ENCODE data around the gene NSUN7.
"Not testable (repeated sequence)": the region's sequence is repeated elsewhere in the genome, so short reads cannot be mapped to it uniquely, and the experiment has no call there.

Gene NSUN7

GRCh38 chr4:40749717-40750460, at the start of gene NSUN7:
Gene NSUN7 (plus strand): TSS chr4:40749955. CDS start chr4:40750694, 739 bp downstream.
- in situ Hi-C loops (cut with HindIII; ENCODE audit: low sequenced_read_pairs): no loop called here
- no peak for TF ChIP-seq CTCF (IDR thresholded peaks at IDR 0.05; ENCODE audit: low read depth, low read length)
- DNase-seq (ENCODE audit: low read depth, low spot score): peak; percentile 41
- peak within 1 kb of the TSS; percentile 52 for H3K4me3 ChIP-seq (ENCODE audit: low read depth, low read length)

DNA sequence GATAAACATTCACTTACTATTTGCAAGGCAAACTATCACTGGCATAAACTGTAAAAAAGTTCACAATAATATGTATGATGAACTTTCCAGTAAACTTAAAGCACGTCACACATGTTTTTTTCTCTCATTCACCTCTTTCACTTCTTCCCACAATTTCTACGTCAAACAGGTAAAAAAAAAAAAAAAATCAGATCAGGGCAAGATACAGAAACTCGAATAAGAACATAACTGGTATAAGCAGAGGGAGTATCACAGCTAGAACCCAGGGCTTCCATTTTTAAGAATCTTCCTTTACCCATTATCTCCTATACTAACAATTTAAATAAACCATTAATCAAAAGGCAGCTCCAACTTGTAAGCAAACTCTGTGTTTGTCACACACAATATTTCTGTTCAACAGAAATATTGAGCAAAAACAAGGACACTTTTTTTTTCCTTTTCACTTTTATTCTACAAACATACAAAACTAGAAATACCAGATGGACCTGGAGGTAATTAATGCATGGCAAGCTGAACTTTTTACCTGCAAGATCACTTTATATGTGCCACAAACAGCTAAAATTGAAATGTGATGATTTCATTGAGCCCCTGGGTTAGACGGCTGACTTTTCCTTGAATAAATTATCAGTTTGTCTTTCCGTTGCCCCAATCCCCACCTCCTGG, 47.5 kb upstream of the NSUN7 start:
- no peak for TF ChIP-seq CTCF (IDR thresholded peaks at IDR 0.05; ENCODE audit: low read depth, low read length)
- H3K4me3 ChIP-seq (ENCODE audit: low read depth, low read length): no peak overlapping the region
- in situ Hi-C loops (cut with HindIII; ENCODE audit: low sequenced_read_pairs): no loop called here
- no peak for DNase-seq (ENCODE audit: low read depth, low spot score)

DNA sequence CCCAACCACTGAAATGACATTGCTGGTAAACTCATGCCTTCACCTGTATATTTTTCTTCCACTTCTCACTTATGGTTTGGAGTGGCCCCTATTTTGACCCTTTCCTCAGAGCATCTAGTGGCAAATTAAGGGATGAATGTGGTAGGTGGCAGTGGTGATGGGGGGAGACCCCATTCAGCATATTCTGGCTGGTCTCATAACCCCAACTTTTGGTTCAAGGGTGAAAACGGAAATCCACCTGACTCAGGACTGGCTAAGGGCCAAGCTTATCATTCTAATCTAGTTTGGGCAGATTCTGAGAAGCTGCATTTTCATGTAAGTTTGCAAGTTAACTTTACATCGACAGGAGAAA, 47.0 kb upstream of the NSUN7 start:
- no peak overlapping the region for H3K4me3 ChIP-seq (ENCODE audit: low read depth, low read length)
- no peak for TF ChIP-seq CTCF (IDR thresholded peaks at IDR 0.05; ENCODE audit: low read depth, low read length)
- in situ Hi-C loops (cut with HindIII; ENCODE audit: low sequenced_read_pairs): no loop called here
- no peak for DNase-seq (ENCODE audit: low read depth, low spot score)

DNA sequence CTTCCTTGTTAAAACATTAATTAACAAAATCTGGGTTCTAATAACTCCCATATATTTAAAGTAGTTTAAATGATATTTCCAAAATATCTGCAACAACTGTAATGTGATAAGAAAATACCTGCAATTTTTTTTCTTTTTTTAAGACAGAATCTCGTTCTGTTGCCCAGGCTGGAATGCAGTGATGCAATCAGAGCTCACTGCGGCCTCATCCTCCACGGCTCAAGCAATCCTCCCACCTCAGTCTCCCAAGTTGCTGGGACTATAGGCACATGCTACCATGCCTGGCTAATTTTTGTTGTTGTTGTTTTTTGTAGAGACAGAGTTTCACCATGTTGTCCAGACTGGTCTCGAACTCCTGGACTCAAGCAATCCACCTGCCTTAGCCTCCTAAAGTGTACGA, 45.7 kb upstream of the NSUN7 start:
- DNase-seq (ENCODE audit: low read depth, low spot score): no peak
- in situ Hi-C loops (cut with HindIII; ENCODE audit: low sequenced_read_pairs): no loop called here
- H3K4me3 ChIP-seq (ENCODE audit: low read depth, low read length): no peak overlapping the region
- TF ChIP-seq CTCF (IDR thresholded peaks at IDR 0.05; ENCODE audit: low read depth, low read length): no peak

DNA sequence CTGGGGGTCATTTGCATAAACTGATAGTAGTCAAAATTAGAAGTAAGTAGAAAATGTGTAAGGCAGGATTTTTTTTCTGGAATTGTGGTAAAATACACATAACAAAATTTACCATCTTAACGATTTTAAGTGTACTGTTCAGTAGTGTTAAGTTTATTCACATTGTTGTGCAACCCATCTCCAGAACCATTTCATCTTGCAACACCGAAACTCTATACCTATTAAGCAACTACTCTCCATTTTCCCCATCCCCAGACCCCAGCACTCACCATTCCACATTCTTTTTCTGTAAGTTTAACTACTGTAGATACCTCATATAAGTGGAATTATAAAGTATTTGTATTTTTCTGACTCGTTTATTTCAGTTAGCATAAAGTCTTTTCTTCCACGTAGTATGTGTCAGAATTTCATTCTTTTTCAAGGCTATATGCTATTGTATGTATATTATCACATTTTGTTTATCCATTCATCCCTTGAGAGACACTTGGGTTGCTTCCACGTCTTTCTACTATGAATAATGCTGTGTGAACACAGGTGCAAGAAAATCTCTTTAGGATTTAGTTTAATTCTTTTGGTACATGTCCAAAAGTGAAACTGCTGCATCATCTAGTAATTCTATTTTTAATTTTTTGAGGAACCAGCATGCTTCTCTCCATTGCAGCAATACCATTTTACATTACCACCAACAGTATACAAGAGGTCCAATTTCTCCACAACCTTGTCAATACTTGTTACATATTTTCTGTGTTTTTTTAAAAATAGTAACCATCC, 39.1 kb upstream of the NSUN7 start:
- no peak overlapping the region for H3K4me3 ChIP-seq (ENCODE audit: low read depth, low read length)
- no peak for TF ChIP-seq CTCF (IDR thresholded peaks at IDR 0.05; ENCODE audit: low read depth, low read length)
- no peak for DNase-seq (ENCODE audit: low read depth, low spot score)
- in situ Hi-C loops (cut with HindIII; ENCODE audit: low sequenced_read_pairs): no loop called here

- DNase-seq (ENCODE audit: low read depth, low spot score); in situ Hi-C loops (cut with HindIII; ENCODE audit: low sequenced_read_pairs): not testable (repeated sequence)
Measured at GRCh38 chr4:40713001-40713400, 36.8 kb upstream of the NSUN7 start.

GRCh38 chr4:40713798-40714197, 36.0 kb upstream of the NSUN7 start:
- TF ChIP-seq CTCF (IDR thresholded peaks at IDR 0.05; ENCODE audit: low read depth, low read length): no peak
- in situ Hi-C loops (cut with HindIII; ENCODE audit: low sequenced_read_pairs): no loop called here
- DNase-seq (ENCODE audit: low read depth, low spot score): no peak

More at GRCh38 chr4:40713001-40713400, 36.8 kb upstream of the NSUN7 start:
- not testable (repeated sequence) for H3K4me3 ChIP-seq (ENCODE audit: low read depth, low read length)

More at GRCh38 chr4:40713798-40714197, 36.0 kb upstream of the NSUN7 start:
- H3K4me3 ChIP-seq (ENCODE audit: low read depth, low read length): no peak overlapping the region

Data from astrocyte of the spinal cord (primary cell).